Peyer's patch (tissue), 4 donors: ENCODE data around the gene SLC16A9.

Experiments
- POLR2A ChIP-seq, 2 donors: fragments of 450-650 bp; IDR thresholded peaks; one replicate each; pipeline ENCODE4 v1.5.1; 2017; ENCODE audit warnings: antibody characterized with exemption in 2 of 2, mild to moderate bottlenecking in 2 of 2, moderate library complexity in 2 of 2
- TF ChIP-seq, protein P1 (sequence below), 6 experiments: fragments of 450-650 bp in 4 of 6; fragments of 200-600 bp in 2 of 6; sonication (generic) in 1 of 6; IDR thresholded peaks; one replicate each; pipeline ENCODE4 v1.5.1; 2017 to 2019; ENCODE audit warnings: antibody characterized with exemption in 6 of 6, mild to moderate bottlenecking in 3 of 6, moderate library complexity in 1 of 6

- TF ChIP-seq, protein P1, sequence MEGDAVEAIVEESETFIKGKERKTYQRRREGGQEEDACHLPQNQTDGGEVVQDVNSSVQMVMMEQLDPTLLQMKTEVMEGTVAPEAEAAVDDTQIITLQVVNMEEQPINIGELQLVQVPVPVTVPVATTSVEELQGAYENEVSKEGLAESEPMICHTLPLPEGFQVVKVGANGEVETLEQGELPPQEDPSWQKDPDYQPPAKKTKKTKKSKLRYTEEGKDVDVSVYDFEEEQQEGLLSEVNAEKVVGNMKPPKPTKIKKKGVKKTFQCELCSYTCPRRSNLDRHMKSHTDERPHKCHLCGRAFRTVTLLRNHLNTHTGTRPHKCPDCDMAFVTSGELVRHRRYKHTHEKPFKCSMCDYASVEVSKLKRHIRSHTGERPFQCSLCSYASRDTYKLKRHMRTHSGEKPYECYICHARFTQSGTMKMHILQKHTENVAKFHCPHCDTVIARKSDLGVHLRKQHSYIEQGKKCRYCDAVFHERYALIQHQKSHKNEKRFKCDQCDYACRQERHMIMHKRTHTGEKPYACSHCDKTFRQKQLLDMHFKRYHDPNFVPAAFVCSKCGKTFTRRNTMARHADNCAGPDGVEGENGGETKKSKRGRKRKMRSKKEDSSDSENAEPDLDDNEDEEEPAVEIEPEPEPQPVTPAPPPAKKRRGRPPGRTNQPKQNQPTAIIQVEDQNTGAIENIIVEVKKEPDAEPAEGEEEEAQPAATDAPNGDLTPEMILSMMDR (IDR thresholded peaks at IDR 0.05) = no peak
- no peak for TF ChIP-seq POLR2A (IDR thresholded peaks at IDR 0.05)
Observed at GRCh38 chr10:59627366-59628018, 82.2 kb downstream of the SLC16A9 start.
